H1 (cell line): ENCODE measurements around the gene SS18L1. TPM values are rescaled to one million over a fixed set of nuclear protein-coding genes. Genes with fewer than 3 reads are reported as not detected.

Experiments
- CTCF ChIA-PET: fragments of 300-600 bp; sonication (Branson Sonifier 250); formaldehyde crosslinking; loops from one replicate; lab custom pipeline; 2021; ENCODE audit not compliant: partially characterized antibody; lab: Charles Lee
- POLR2A ChIA-PET: fragments of 300-600 bp; sonication (Branson Sonifier 250); formaldehyde crosslinking; loops from one replicate; lab custom pipeline; 2021; ENCODE audit warnings: inconsistent platforms; ENCODE audit not compliant: partially characterized antibody; lab: Charles Lee
- DNase-seq, 2 experiments: peaks; one replicate each; pipeline versions ENCODE4 v3.0.0 to v3.0.0-alpha.2; 2010 to 2022; ENCODE audit warnings: low spot score in 2 of 2, low read depth in 1 of 2, mixed read lengths in 1 of 2
- FAIRE-seq: peaks from 2 replicates; lab custom pipeline; 2011; peaks lifted over from hg19 to GRCh38; lab: Jason Lieb, UNC
- H2AFZ ChIP-seq: 2 replicates; pipeline ENCODE4 v1.8.1; 2012; ENCODE audit warnings: low read length, inconsistent platforms
- H2AK5ac ChIP-seq: 2 replicates; pipeline ENCODE4 v1.6.1; 2013; ENCODE audit warnings: low read depth, low read length
- H2BK120ac ChIP-seq: replicated peaks from 2 replicates; pipeline ENCODE3; 2013; ENCODE audit warnings: low read depth, low read length, inconsistent platforms
- H2BK12ac ChIP-seq: 2 replicates; pipeline ENCODE4 v1.6.1; 2013; ENCODE audit warnings: low read depth, low read length
- H2BK15ac ChIP-seq: 2 replicates; pipeline ENCODE4 v1.6.1; 2013; ENCODE audit warnings: low read length
- H2BK20ac ChIP-seq: 2 replicates; pipeline ENCODE4 v1.6.1; 2013; ENCODE audit warnings: low read length
- H2BK5ac ChIP-seq: 2 replicates; pipeline ENCODE4 v1.6.1; 2013; ENCODE audit warnings: low read depth, low read length
- H3K14ac ChIP-seq: 2 replicates; pipeline ENCODE4 v1.6.1; 2013; ENCODE audit warnings: inconsistent platforms; ENCODE audit not compliant: insufficient read length
- H3K18ac ChIP-seq: 2 replicates; pipeline ENCODE4 v1.6.1; 2013; ENCODE audit warnings: low read length; ENCODE audit errors: extremely low read depth
- H3K23ac ChIP-seq: 2 replicates; pipeline ENCODE4 v1.6.1; 2013; ENCODE audit warnings: inconsistent platforms; ENCODE audit not compliant: insufficient read length
- H3K23me2 ChIP-seq: 2 replicates; pipeline ENCODE4 v1.6.1; 2013; ENCODE audit warnings: low read depth, low read length
- H3K27ac ChIP-seq: 2 replicates; pipeline ENCODE4 v1.6.1; 2011; ENCODE audit warnings: low read depth, low read length, inconsistent platforms
- H3K27me3 ChIP-seq, 4 experiments: replicated peaks in 1 of 4; 1 replicate in 1 of 4; 2 replicates in 3 of 4; pipeline versions ENCODE4 v1.6.1 to v1.8.1; 2011 to 2013; ENCODE audit warnings: low read length in 3 of 4, mild to moderate bottlenecking in 3 of 4, inconsistent platforms in 2 of 4, mixed read lengths in 2 of 4, moderate library complexity in 1 of 4; ENCODE audit not compliant: control insufficient read depth in 3 of 4, insufficient read depth in 3 of 4; ENCODE audit errors: extremely low read depth in 1 of 4
- H3K36me3 ChIP-seq, 4 experiments: 2 replicates each; pipeline versions ENCODE4 v1.6.1 to v1.8.1; 2011 to 2013; ENCODE audit warnings: mild to moderate bottlenecking in 4 of 4, low read length in 3 of 4, moderate library complexity in 2 of 4, control low read depth in 1 of 4, inconsistent platforms in 1 of 4; ENCODE audit not compliant: insufficient read depth in 4 of 4, control insufficient read depth in 2 of 4
- H3K4ac ChIP-seq: replicated peaks from 2 replicates; pipeline ENCODE3; 2013; ENCODE audit warnings: low read length, low read depth, mixed read lengths, inconsistent platforms; ENCODE audit not compliant: insufficient read length
- H3K4me1 ChIP-seq, 4 experiments: replicated peaks in 1 of 4; 1 replicate in 1 of 4; 2 replicates in 3 of 4; pipeline versions ENCODE4 v1.6.1 to v1.8.1; 2011 to 2013; ENCODE audit warnings: low read length in 3 of 4, inconsistent platforms in 2 of 4, mixed read lengths in 1 of 4; ENCODE audit not compliant: insufficient read depth in 4 of 4, control insufficient read depth in 3 of 4
- H3K4me2 ChIP-seq, 2 experiments: 2 replicates each; pipeline versions ENCODE4 v1.6.1 to v1.8.1; 2011 to 2013; ENCODE audit warnings: low read depth in 2 of 2, low read length in 2 of 2, control low read depth in 1 of 2, inconsistent platforms in 1 of 2, mild to moderate bottlenecking in 1 of 2; ENCODE audit not compliant: insufficient read depth in 1 of 2
- H3K4me3 ChIP-seq, 4 experiments: fragments of 200-600, 300-600 bp in 1 of 4; sonication (generic), shearing (Covaris generic), sonication (Bioruptor Twin) in 1 of 4; 2 replicates each; pipeline versions ENCODE4 v1.5.1 to v1.8.1; 2011 to 2016; ENCODE audit warnings: low read length in 4 of 4, low read depth in 3 of 4, control low read depth in 2 of 4, inconsistent platforms in 2 of 4, mild to moderate bottlenecking in 2 of 4, mixed read lengths in 1 of 4, moderate library complexity in 1 of 4; ENCODE audit not compliant: insufficient read depth in 2 of 4; ENCODE audit errors: extremely low read depth in 1 of 4
- H3K56ac ChIP-seq: replicated peaks from 2 replicates; pipeline ENCODE3; 2013; ENCODE audit warnings: low read depth, mild to moderate bottlenecking, mixed read lengths, low read length, inconsistent platforms; ENCODE audit not compliant: insufficient read length
- H3K79me1 ChIP-seq: 2 replicates; pipeline ENCODE4 v1.6.1; 2013; ENCODE audit warnings: low read depth, low read length, control low read depth
- H3K79me2 ChIP-seq, 2 experiments: 2 replicates each; pipeline versions ENCODE4 v1.6.1 to v1.8.1; 2012 to 2013; ENCODE audit warnings: low read length in 2 of 2, mild to moderate bottlenecking in 2 of 2, inconsistent platforms in 1 of 2; ENCODE audit not compliant: insufficient read depth in 2 of 2, control insufficient read depth in 1 of 2
- H3K9ac ChIP-seq, 4 experiments: replicated peaks in 1 of 4; 1 replicate in 1 of 4; 2 replicates in 3 of 4; pipeline versions ENCODE4 v1.6.1 to v1.8.1; 2011 to 2013; ENCODE audit warnings: low read depth in 3 of 4, low read length in 3 of 4, control low read depth in 2 of 4, mild to moderate bottlenecking in 2 of 4, moderate library complexity in 2 of 4, inconsistent platforms in 1 of 4; ENCODE audit errors: extremely low read depth in 1 of 4
- H3K9me3 ChIP-seq, 2 experiments: 2 replicates each; pipeline versions ENCODE4 v1.6.1 to v1.8.1; 2012 to 2013; ENCODE audit warnings: mild to moderate bottlenecking in 2 of 2, moderate library complexity in 2 of 2, control low read depth in 1 of 2, inconsistent platforms in 1 of 2, low read depth in 1 of 2, low read length in 1 of 2, mixed read lengths in 1 of 2; ENCODE audit not compliant: insufficient read depth in 2 of 2
- H4K20me1 ChIP-seq, 2 experiments: replicated peaks in 1 of 2; 2 replicates each; pipeline versions ENCODE3 to v1.8.1; 2011 to 2013; ENCODE audit warnings: inconsistent platforms in 2 of 2, low read length in 2 of 2, mild to moderate bottlenecking in 1 of 2; ENCODE audit not compliant: insufficient read depth in 2 of 2, control insufficient read depth in 1 of 2
- H4K5ac ChIP-seq: 2 replicates; pipeline ENCODE4 v1.6.1; 2013; ENCODE audit warnings: low read length, low read depth, mixed read lengths, inconsistent platforms; ENCODE audit not compliant: insufficient read length
- H4K8ac ChIP-seq: 2 replicates; pipeline ENCODE4 v1.8.0; 2013; ENCODE audit warnings: mild to moderate bottlenecking, moderate library complexity, low read length, inconsistent platforms; ENCODE audit not compliant: insufficient read depth; ENCODE audit errors: extremely low read depth
- H4K91ac ChIP-seq: replicated peaks from 2 replicates; pipeline ENCODE3; 2013; ENCODE audit warnings: low read length, mixed read lengths, inconsistent platforms; ENCODE audit not compliant: insufficient read length
- BRCA1 ChIP-seq: IDR thresholded peaks from 2 replicates; pipeline ENCODE4 v1.6.1; 2012; ENCODE audit warnings: low read depth, low read length, improper control_type of control experiment
- CBX5 ChIP-seq: fragments of 300-800, 300-1000 bp; sonication (generic); IDR thresholded peaks from 2 replicates; pipeline ENCODE4 v1.7.1; 2016; ENCODE audit warnings: antibody characterized with exemption, low read length, low read depth
- CHD1 ChIP-seq: IDR thresholded peaks from 2 replicates; pipeline ENCODE4 v1.6.1; 2012; ENCODE audit warnings: low read depth, low read length, improper control_type of control experiment
- CTBP2 ChIP-seq: IDR thresholded peaks from 2 replicates; pipeline ENCODE4 v1.7.0; 2011; ENCODE audit warnings: borderline replicate concordance, mild to moderate bottlenecking, moderate library complexity, mixed read lengths, low read length; ENCODE audit not compliant: insufficient read depth, insufficient read length
- MAFK ChIP-seq: IDR thresholded peaks from 2 replicates; pipeline ENCODE4 v1.6.1; 2012; ENCODE audit warnings: low read depth, mild to moderate bottlenecking, improper control_type of control experiment, low read length
- POLR2A ChIP-seq, 2 experiments: IDR thresholded peaks; 1 replicate in 1 of 2; 2 replicates in 1 of 2; pipeline ENCODE4 v1.6.1; 2011; ENCODE audit warnings: low read depth in 2 of 2, low read length in 2 of 2, mild to moderate bottlenecking in 2 of 2; ENCODE audit errors: control extremely low read depth in 1 of 2
- RAD21 ChIP-seq, 2 experiments: IDR thresholded peaks in 1 of 2; conservative IDR thresholded peaks in 1 of 2; 2 replicates each; pipeline ENCODE4 v1.6.1; 2011; ENCODE audit warnings: low read depth in 2 of 2, low read length in 2 of 2, improper control_type of control experiment in 1 of 2, inconsistent platforms in 1 of 2, mild to moderate bottlenecking in 1 of 2, moderate library complexity in 1 of 2
- RBBP5 ChIP-seq: IDR thresholded peaks from 2 replicates; pipeline ENCODE4 v1.7.1; 2012; ENCODE audit warnings: low read depth, mild to moderate bottlenecking, inconsistent platforms, low read length, moderate library complexity, borderline replicate concordance
- SIRT6 ChIP-seq: IDR thresholded peaks from one replicate; pipeline ENCODE4 v1.7.1; 2012; ENCODE audit warnings: low read length, inconsistent platforms
- SP4 ChIP-seq: IDR thresholded peaks from 2 replicates; pipeline ENCODE4 v1.6.1; 2012; ENCODE audit warnings: low read length, inconsistent platforms
- TAF1 ChIP-seq: IDR thresholded peaks from 2 replicates; pipeline ENCODE4 v1.6.1; 2011; ENCODE audit warnings: mild to moderate bottlenecking, low read depth, low read length
- TBP ChIP-seq: IDR thresholded peaks from 2 replicates; pipeline ENCODE4 v1.6.1; 2011; ENCODE audit warnings: low read depth, low read length, improper control_type of control experiment
- WGBS, 2 experiments: shearing (Covaris generic) in 1 of 2; methylation state at CpG; one replicate each; pipeline versions ENCODE4 v1.1.6 to v1.1.7; 2013 to 2015; ENCODE audit warnings: low lambda C conversion rate in 2 of 2, mixed read lengths in 2 of 2, inconsistent platforms in 1 of 2, low coverage in 1 of 2, missing lambda C conversion rate in 1 of 2; ENCODE audit not compliant: insufficient replicate concordance in 2 of 2, insufficient coverage in 1 of 2, insufficient read length in 1 of 2; ENCODE audit errors: extremely low coverage in 1 of 2, missing lambda C conversion rate in 1 of 2; 5-methylcytosine and 5-hydroxymethylcytosine counted together
- polyA plus RNA-seq, 7 experiments: library from polyadenylated mRNA; depleted of rRNA in 3 of 7; stranded (reverse) in 5 of 7; unstranded in 2 of 7; fragments of >200 nt in 5 of 7; fragments of 200-250 nt in 2 of 7; gene quantifications; 1 replicate in 5 of 7; 2 replicates in 1 of 7; 4 replicates in 1 of 7; pipeline versions ENCODE4 v1.2.1 to v1.2.3, GENCODE V29; 2011 to 2013; ENCODE audit warnings: missing spikeins in 2 of 7, mixed read lengths in 2 of 7
- total RNA-seq: library from RNA; stranded (reverse); fragmentation: NEBNext Ultra II Directional; extraction: Animal tissue kit (Norgen Biotek cat#: 25700); gene quantifications from 2 replicates; pipeline ENCODE4 v1.2.1, GENCODE V29; 2021

SS18L1 gene
- total and polyA plus RNA-seq, 2 of the 8 experiments (the other 6 are each of a cell fraction or from before 2014, with no cell fraction given) = 28.4 to 29.7 TPM

- Histone ChIP-seq H3K23ac (no peak overlapping the region), H3K79me1 (no peaks in the 10 kb centered on the region), H3K79me2 (no peaks in the 10 kb centered on the region), H4K91ac (no peak overlapping the region), H3K36me3 (no peaks in the 10 kb centered on the region), H3K4ac (no peak overlapping the region), H3K27me3 (peaks cover 0 to 2% (median 0%) of the 10 kb centered on the region in 4 experiments; a peak in 5 of 7 replicates), H2AK5ac (no peak overlapping the region), H3K9ac (no peak overlapping the region), H4K20me1 (peaks cover 0 to 2% of the 10 kb centered on the region in 2 experiments), H2BK20ac (no peak overlapping the region), H3K4me2 (no peak overlapping the region), H2BK12ac (no peak overlapping the region), H3K27ac (no peak overlapping the region), H3K56ac (no peak overlapping the region), H2BK15ac (no peak overlapping the region), H2AFZ (no peak overlapping the region), H2BK5ac (no peak overlapping the region), H3K23me2 (no peaks in the 10 kb centered on the region), H4K5ac (no peak overlapping the region), H3K18ac (no peak overlapping the region), H3K4me3 (no peak overlapping the region), H3K4me1 (peaks cover 0 to 3% (median 0%) of the 10 kb centered on the region in 4 experiments; a peak in 1 of 7 replicates), H3K14ac (no peak overlapping the region), H2BK120ac (no peak overlapping the region), H3K9me3 (no peaks in the 10 kb centered on the region), H4K8ac (peak overlapping the region; percentile 25; the same call in 1 of the 2 replicates)
- DNase-seq (no peak), FAIRE-seq (no peak)
- POLR2A ChIA-PET = no interaction called here
- WGBS, 2 experiments = 78% methylated on average over 10 of the region's 10 CpGs; no CpG with 5 or more reads in 1 of the 2 experiments
- CTCF ChIA-PET = interaction anchor here (0.9 to 1.5 kb wide), 5 partner anchors 9 to 171 kb away, joined by 3 read pairs; no protein-coding TSS in a partner anchor
- TF ChIP-seq CHD1 = no peak
- TF ChIP-seq TBP = no peak
- TF ChIP-seq MAFK = no peak
- TF ChIP-seq BRCA1 = no peak
- TF ChIP-seq RBBP5 = no peak
- TF ChIP-seq CTBP2 = no peak
- no peak for TF ChIP-seq POLR2A (IDR thresholded peaks at IDR 0.05; ENCODE audit: control extremely low read depth in 1 of 2, low read depth in 2 of 2, low read length in 2 of 2)
- no peak for TF ChIP-seq RAD21 (IDR thresholded peaks at IDR 0.05 in 1 of 2, conservative IDR thresholded peaks at IDR 0.05 in 1 of 2; ENCODE audit: low read depth in 2 of 2, low read length in 2 of 2)
- TF ChIP-seq SP4 = no peak
- TF ChIP-seq CBX5 = no peak
- TF ChIP-seq SIRT6 = no peak
- no peak for TF ChIP-seq TAF1
Observed at GRCh38 chr20:62212299-62212698, 68.7 kb downstream of the SS18L1 start.
